SK-N-MC (cell line): ENCODE data around the gene ABCB9.

Experiments used
- DNase-seq: peaks from one replicate; pipeline ENCODE4 v3.0.0-alpha.2; 2011; ENCODE audit warnings: low read depth, low spot score
- H3K27ac ChIP-seq: fragments of 200-600 bp; sonication (generic); 2 replicates; pipeline ENCODE4 v1.5.1; 2016; ENCODE audit warnings: mixed run types
- H3K36me3 ChIP-seq: fragments of 200-600 bp; sonication (generic); 2 replicates; pipeline ENCODE4 v1.6.1; 2017; ENCODE audit warnings: antibody characterized with exemption, low read length, mixed read lengths; ENCODE audit not compliant: insufficient read depth
- H3K4me3 ChIP-seq: fragments of 200-600 bp; sonication (generic); 2 replicates; pipeline ENCODE4 v1.5.1; 2016
- H3K9ac ChIP-seq: fragments of 200-600 bp; sonication (generic); 2 replicates; pipeline ENCODE4 v1.8.0; 2017; ENCODE audit warnings: mixed run types, mixed read lengths; ENCODE audit not compliant: insufficient read length
- H3K9me3 ChIP-seq: fragments of 200-600 bp; sonication (generic); 2 replicates; pipeline ENCODE4 v1.6.1; 2017; ENCODE audit warnings: low read depth, mild to moderate bottlenecking, antibody characterized with exemption, low read length, moderate library complexity, mixed read lengths
- EZH2 ChIP-seq: fragments of 200-600 bp; sonication (generic); IDR thresholded peaks from one replicate; pipeline ENCODE4 v1.6.1; 2017; ENCODE audit warnings: antibody characterized with exemption
- FOXP2 ChIP-seq: optimal IDR thresholded peaks from 2 replicates; pipeline ENCODE3; 2011; ENCODE audit warnings: mild to moderate bottlenecking, moderate library complexity; ENCODE audit not compliant: insufficient read depth; ENCODE audit errors: extremely low read length, control extremely low read depth
- POLR2AphosphoS5 ChIP-seq: IDR thresholded peaks from 2 replicates; pipeline ENCODE4 v1.6.1; 2012; ENCODE audit warnings: mild to moderate bottlenecking, low read depth, low read length, borderline replicate concordance

The ABCB9 gene

DNA sequence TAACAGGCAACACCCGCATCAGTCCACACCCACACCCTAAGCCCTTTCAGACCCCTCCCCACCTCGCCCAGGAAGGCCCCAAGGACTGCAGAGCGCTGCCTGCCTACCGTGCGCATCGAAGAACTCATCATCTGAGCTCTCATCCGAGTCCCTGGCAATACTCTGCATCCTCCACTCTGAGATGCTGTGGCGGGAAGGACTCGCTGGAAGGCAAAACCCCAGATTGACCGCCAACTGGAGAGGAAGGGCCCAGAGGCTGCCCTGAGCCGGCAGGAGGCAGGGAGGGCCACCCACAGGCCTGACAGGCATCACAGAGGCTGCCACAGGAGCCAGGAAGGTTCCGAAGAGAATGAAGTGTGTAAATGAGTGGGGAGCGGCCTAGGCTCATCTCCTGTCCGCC, 38.0 kb upstream of the ABCB9 start:
- no peak for DNase-seq
- Histone ChIP-seq H3K4me3 (no peak overlapping the region), H3K9ac (no peak overlapping the region), H3K36me3 (no peaks in the 10 kb centered on the region), H3K27ac (no peak overlapping the region), H3K9me3 (no peaks in the 10 kb centered on the region)
- TF ChIP-seq POLR2AphosphoS5 (no peak), FOXP2 (no peak), EZH2 (no peak)

GRCh38 chr12:123003257-123003656, 37.0 kb upstream of the ABCB9 start:
- Histone ChIP-seq H3K9me3 (no peaks in the 10 kb centered on the region), H3K4me3 (no peak overlapping the region), H3K9ac (no peak overlapping the region), H3K27ac (no peak overlapping the region), H3K36me3 (no peaks in the 10 kb centered on the region)
- no peak for TF ChIP-seq FOXP2
- no peak for TF ChIP-seq EZH2
- no peak for TF ChIP-seq POLR2AphosphoS5
- no peak for DNase-seq

DNA sequence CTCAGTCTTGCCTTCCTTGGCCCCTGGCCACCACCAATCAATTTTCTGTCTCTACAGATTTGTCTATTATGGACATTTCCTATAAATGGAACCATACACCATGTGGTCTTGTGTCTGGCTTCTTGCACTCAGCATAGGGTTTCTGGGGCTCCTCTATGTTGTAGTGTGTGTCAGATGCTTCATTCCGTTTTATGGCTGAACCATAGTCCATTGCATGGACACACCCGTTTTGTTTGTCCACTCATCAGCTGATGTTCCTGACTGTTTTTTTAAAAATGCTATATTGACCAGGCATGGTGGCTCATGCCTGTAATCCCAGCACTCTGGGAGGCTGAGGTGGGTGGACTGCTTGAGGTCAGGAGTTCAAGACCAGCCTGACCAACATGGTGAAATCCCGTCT, 35.2 kb upstream of the ABCB9 start:
- no peak overlapping the region for H3K9ac ChIP-seq
- DNase-seq: no peak
- no peak for TF ChIP-seq FOXP2
- H3K36me3 ChIP-seq: no peaks in the 10 kb centered on the region
- H3K27ac ChIP-seq: no peak overlapping the region
- H3K4me3 ChIP-seq: no peak overlapping the region
- H3K9me3 ChIP-seq: no peaks in the 10 kb centered on the region

DNA sequence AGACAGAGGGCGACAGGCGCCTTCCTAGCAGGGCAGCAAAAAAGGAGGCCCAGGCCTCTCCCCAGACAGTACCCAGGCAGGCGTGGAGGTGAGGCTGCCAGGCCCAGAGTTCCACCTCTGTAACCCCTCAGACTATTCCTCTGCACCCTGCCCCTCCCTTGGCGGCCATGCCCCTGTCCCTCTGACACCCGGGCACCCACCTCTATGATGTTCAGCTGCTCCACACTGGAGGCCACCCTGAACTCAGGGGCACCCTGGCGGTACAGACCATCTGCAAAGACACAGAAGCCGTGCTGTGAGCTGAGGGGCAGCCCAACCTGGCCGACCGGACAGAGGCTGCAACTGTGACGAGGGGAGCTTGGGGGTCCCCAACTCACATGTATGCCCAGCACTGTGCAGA, 34.3 kb upstream of the ABCB9 start:
- Histone ChIP-seq H3K4me3 (no peak overlapping the region), H3K9me3 (no peaks in the 10 kb centered on the region), H3K27ac (no peak overlapping the region), H3K36me3 (no peaks in the 10 kb centered on the region), H3K9ac (no peak overlapping the region)
- TF ChIP-seq POLR2AphosphoS5 (no peak), FOXP2 (no peak), EZH2 (no peak)
- no peak for DNase-seq

GRCh38 chr12:122999986-123000420, 33.7 kb upstream of the ABCB9 start:
- H3K36me3 ChIP-seq: no peaks in the 10 kb centered on the region
- H3K9ac ChIP-seq: no peak overlapping the region
- DNase-seq: no peak
- H3K9me3 ChIP-seq: no peaks in the 10 kb centered on the region
- H3K27ac ChIP-seq: no peak overlapping the region
- TF ChIP-seq POLR2AphosphoS5: no peak
- no peak overlapping the region for H3K4me3 ChIP-seq

DNA sequence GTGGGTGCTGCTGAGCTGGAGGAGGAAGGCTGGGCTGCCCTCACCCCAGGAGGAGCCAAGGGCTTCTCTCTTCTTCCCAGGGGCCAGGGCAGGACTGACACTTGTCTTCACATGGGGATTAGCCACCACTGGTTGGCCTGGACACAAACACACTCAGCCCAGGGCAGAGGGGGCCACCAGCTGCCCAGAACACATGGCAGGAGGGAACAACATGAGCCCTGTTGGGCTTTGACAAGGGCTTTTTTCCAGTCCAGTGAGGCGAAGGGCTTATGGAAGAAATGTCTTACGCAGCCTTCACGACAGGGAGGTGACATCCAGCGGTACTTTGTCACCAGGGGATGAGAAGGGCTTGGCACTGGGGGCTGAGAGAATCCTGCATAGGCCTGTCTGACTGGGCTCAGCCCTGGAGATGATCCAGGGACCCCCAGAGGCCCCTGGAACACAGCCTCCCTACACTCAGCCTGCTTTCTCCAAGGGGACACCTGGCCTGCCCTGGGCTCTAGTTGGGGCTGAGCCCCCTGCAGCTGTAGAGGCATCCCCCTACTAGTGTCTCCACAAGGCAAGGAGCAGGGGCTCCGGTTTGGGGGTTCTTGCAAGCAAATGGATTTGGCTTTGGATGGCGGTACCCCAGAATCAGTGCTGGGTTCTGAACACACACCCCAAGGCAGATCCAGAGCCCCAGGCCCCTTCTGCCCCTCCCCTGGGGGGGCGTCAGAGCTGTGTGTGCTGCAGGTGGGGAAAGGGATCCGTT, 33.1 kb upstream of the ABCB9 start:
- DNase-seq: no peak
- Histone ChIP-seq H3K9me3 (no peaks in the 10 kb centered on the region), H3K9ac (no peak overlapping the region), H3K27ac (no peak overlapping the region), H3K36me3 (no peaks in the 10 kb centered on the region), H3K4me3 (no peak overlapping the region)
- TF ChIP-seq FOXP2 (no peak), POLR2AphosphoS5 (no peak), EZH2 (no peak)

- no peaks in the 10 kb centered on the region for H3K36me3 ChIP-seq
- TF ChIP-seq EZH2 (no peak), FOXP2 (no peak), POLR2AphosphoS5 (no peak)
- no peak for DNase-seq
- H3K9me3 ChIP-seq: no peaks in the 10 kb centered on the region
- H3K4me3 ChIP-seq: no peak overlapping the region
- H3K27ac ChIP-seq: no peak overlapping the region
- no peak overlapping the region for H3K9ac ChIP-seq
Observed at GRCh38 chr12:122998316-122998715, 32.1 kb upstream of the ABCB9 start.

- H3K9ac ChIP-seq: no peak overlapping the region
- H3K4me3 ChIP-seq: no peak overlapping the region
- TF ChIP-seq POLR2AphosphoS5 (no peak), EZH2 (no peak), FOXP2 (no peak)
- no peak for DNase-seq
- no peaks in the 10 kb centered on the region for H3K9me3 ChIP-seq
- H3K36me3 ChIP-seq: no peaks in the 10 kb centered on the region
- H3K27ac ChIP-seq: no peak overlapping the region
Observed at GRCh38 chr12:122997343-122998250, 31.3 kb upstream of the ABCB9 start.
